EL (cell line): Measurements from ENCODE around the gene HAO1.
"Not testable (repeated sequence)": the region's sequence is repeated elsewhere in the genome, so short reads cannot be mapped to it uniquely, and the experiment has no call there.

ENCODE experiments used
- DNase-seq: peaks from one replicate; pipeline ENCODE4 v3.0.0-alpha.2; 2016

The HAO1 gene

DNA sequence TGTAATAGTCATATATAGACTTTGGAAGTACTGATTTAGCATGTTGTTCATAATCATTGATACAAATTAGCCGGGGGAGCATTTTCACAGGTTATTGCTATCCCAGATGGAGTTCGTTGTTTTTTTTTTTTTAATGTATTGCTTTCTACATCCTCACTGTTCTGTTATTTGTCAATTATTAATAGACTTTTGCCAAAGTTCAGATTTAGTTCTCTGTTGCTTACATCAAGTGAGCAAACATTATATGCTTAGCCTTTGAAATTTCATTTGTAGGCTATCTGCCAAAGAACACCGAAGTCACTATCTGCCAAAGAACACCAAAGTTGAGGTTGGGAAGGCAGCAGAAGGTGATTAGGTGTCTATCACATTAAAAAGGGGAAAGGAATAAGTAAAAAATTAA lies at the start of gene HAO1:
Gene HAO1 (minus strand): TSS at position 118 of the 400 bp plus-strand sequence. CDS start 36 bp downstream, at position 82.
- DNase-seq, result no peak

DNA sequence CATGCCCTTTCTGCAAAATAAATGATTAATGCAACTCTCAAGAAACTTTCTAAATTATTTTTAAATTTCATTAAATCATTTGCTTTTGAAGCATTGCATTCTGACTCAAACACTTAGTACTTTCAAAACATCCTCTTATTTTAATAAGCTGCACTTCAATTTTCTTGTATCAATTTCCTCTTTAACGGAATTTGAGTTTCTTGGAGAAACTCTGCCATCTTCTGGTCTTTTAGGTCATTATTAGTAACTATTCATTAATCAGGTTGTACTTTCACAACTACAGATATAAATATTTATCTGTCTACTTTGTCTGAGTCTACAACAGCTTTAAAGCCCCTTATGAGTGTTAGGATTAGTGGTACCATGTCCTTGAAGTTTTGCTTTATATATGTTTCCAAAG lies 49.1 kb upstream of the HAO1 start:
- no peak for DNase-seq

DNA sequence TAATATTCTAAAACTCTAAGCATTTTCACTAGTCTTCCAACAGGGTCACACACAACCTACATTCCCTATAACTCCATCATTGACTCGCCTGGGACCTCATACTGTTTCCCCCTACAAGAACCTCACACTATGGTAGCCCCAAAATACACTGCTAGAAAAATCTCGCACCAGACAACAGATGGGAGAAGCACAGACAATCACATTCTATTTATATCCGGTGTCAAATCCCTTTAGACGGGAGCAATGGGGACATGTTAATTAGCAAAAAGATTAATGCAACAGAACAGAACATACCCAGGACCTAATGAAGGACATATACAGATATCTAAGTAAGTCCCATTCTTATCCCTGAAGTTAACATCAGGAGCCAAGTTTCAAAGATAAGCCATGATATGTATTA lies 45.7 kb upstream of the HAO1 start:
- DNase-seq, result no peak

DNA sequence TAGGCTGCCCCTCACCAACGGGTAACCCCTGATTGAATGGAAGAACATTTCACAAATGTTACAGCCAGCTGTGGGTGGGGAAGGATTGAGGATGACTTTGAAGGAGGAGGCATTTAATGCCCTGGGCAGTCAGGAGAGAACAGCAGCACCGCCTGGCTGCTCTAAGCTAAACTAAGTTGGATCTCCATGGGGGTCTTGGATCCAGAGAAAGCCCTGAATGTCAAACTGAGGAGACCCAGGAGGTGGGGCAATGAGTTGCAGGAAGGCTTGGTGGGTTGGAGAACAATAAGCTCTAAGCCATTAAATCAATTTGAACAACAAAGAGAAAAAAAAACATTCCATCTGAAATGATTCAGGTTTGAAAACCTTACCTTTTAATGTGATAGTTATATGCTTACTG lies 43.9 kb upstream of the HAO1 start:
- DNase-seq, result no peak

DNA sequence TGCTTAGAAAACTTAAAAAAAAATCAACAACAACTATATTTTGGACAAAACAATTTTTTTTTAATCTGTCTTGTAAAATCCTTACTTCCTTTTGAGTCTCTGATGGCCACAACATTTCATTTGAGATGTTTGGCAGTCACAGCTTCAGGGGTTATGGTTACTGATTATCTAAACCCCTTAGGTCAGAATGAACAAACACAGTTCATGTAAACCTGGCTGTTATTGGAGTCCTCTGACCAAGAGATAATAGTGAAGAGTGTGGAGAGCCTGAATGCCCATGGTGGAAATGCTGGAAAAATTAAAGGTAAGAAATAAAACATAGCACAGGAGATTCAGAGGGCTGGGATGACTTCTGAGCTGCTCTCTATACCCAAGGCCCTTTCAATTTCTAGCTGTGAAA lies 41.1 kb upstream of the HAO1 start:
- no peak for DNase-seq

DNA sequence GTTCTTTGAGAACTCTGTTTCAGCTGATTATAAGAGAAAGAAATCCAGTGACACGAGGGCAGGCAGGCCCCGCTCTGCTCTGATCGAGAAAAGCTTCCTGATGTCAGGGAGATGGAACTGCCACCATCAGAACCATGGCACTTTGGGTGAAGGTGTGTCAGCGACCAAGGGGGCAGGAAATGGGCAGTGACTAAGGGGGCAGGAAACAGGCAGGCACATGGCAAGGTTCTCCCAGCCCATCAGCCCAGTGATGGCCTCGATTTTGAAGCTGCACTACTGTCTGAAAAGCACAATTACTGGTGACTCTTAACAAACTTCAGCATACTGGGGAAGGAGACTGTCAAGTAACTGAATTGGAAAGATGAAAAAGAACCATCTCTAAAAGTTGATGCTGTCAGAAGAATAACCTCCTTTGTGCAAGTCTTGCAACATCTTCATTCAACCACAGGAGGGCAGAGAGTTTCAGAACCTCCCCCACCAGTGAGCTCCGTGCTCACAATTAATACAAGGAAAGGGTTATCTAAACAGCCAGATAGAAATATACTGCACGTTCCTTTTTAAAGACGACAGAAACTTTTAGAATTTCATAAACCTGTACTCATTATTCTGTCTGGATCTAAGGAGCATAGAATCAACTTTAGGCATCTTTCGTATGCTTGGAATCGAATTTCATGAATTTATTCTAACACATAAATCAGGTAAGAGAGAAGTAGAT lies 40.2 kb upstream of the HAO1 start:
- peak; percentile 39 for DNase-seq

DNA sequence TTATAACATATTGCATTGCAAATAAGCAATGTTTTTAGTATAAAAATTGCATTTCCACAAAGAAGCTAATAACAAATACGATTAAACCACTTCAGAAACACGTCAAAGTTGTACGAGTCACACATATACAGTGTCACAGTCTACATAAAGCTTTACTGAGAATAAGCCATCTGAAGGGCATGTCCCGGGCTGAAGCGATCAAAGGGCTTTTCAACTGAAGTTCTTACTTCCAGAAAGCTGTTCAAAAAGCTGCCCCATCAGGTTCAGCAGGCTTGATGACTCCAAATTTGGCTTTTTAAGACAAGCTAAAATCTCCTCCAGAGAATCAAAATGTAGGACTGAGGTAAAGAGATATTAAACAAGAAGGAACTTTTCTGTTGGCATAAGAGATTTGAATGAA lies 37.5 kb upstream of the HAO1 start:
- no peak for DNase-seq

DNA sequence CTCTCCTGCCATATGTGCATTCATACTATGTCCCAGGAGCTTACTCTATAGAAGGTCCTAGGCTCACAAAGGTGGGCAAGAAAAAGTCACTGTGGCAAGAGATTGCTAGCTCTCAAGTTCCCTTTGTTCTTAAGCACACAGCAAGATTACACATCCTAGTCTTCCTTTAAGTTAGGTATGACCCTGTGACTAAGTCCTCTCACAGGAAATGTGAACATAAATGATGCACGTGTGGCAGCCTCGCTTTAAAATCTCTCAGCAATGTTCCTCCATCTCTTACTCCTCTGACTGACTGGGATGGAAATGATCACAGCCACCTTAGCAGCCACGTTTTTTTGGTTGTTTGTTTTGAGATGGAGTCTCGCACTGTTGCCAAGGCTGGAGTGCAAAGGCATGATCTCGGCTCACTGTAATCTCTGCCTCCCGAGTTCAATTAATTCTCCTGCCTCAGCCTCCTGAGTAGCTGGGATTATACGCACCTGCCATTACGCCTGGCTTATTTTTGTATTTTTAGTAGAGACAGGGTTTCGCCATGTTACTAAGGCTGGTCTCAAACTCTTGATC lies 35.7 kb upstream of the HAO1 start:
- DNase-seq, result no peak

DNA sequence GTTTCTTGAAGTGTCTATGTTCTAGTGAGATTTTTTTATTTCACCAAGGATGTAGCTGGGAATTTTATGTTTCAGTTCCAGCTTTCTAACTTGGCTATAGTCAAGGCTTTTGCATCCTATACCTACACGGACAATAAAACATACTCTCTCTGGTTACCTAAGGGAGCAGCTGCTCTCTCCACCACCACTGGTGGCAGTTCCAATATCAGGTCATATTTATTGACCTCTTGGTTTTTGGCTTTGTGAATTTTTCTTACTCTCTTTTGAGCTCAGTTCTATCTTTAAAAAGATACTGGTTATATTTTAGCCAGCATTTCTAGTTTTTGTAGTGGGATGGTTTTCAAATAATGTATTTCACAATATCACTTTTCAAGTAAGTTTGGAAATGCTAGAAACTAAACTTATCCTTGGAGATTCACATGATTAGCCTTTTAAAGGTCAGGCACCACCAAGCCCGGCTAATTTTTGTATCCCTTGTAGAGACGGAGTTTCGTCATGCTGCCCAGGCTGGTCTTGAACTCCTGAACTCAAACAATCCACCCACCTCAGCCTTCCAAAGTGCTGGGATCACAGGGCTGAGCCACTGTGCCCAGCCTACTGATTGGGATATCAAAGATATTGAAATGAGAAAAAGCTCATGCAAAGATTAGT lies 34.7 kb upstream of the HAO1 start:
- DNase-seq, result no peak

DNA sequence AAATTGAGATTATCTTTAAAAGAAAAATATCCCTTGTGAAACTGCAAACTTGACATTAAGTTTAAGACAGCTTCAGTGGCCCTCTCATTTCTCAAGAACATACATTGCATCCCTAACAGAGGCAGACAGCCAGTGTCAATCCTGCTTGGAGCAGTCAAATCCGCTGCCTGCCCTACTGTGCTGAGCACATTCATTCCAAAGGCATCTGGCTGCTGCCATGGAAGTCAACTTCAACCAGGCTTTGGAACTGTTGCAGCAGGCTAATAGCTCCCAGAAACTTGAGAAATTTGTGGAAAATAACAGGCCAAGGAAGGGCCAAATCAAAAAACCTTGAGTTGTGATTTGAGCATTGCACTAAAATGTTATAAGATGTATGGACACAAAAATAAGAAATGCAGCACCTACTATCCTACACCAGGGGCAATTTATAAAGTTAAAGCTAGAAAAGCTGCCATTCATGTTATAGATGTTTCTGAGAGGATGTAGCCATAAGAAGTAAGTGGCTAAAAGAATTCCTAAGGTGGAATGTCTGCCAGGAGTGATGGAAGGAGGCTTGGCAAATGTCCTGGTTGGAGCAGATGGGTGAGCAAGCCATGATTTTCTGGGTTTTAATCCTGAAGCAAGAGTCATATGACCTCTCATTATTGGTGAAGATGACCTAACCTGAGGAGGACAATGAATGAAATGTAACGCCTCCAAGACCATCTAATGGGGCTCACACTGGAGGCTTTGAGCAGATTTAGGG lies 31.4 kb upstream of the HAO1 start:
- no peak for DNase-seq

DNA sequence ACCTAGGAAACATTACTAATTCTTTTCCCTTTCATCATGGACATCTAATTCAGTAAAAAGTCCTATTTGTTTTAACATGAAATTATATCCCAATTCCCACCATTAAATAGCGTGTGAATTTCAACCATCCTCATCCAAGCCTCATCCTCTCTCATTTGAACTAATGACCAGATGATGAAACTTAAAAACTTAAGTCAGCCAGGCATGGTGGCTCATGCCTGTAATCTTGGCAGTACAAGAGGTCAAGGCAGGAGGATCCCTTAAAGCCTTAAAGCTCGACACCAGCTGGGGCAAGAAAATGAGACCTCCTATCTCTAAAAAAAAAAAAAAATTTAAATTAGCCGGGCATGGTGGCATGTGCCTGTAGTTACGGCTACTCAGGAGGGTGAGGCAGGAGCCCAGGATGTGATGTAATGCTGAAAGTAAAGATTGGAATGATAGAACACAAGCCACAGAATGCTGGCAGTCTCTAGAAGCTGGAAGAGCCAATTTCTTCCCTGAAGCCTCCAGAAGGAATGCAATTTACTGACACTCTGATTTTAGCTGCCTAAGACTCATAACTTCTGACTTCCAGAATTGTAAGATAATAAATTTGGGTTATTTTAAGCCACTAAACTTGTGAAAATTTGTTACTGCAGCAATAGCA lies 27.1 kb upstream of the HAO1 start:
- peak; percentile 81 for DNase-seq

DNA sequence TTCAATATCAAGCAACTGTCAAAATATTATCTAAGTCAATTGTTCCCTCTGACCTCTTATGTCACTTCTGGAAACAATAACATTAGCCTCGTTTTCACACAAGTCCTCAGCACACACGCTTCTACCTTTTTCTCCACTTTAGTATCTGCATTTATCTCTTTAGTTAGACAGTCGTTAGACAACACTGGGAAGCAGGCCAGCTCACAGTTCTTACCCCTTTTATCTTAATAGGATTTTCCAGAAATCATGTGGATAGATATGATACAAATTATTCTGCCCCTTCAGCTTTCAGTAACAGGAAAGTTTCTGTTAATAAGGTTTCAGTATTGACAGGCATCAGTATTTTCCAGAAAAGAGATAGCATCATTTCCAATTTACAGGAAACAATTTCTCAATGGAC lies 25.9 kb upstream of the HAO1 start:
- DNase-seq, result no peak

DNA sequence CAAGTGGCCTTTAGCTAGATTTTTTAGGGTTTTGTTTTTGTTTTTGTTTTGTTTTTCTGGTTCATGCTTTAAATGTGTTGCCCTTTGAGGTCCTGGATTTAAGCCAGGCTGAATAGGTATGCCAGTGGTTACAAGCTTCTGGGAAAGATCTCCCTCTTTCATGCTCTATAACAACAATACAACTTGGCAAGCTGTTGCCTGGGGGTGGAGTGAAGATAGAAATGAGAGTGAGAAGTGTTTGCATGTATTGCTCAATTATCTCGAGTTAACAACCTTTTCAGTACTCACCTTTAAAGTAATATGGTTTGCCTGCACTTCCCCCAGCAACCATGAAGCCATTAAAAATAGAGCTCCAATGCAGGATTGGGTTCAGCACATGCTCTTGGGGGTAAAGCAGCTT lies 19.2 kb upstream of the HAO1 start:
- no peak for DNase-seq

DNA sequence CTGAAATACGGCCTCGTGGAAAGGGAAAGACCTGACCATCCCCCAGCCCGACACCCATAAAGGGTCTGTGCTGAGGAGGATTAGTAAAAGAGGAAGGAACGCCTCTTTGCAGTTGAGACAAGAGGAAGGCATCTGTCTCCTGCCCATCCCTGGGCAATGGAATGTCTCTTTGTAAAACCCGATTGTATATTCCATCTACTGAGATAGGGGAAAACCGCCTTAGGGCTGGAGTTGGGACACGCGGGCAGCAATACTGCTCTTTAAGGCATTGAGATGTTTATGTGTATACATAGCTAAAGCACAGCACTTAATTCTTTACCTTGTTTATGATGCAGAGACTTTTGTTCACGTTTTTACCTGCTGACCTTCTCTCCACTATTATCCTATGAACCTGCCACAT lies 16.3 kb upstream of the HAO1 start:
- not testable (repeated sequence) for DNase-seq

DNA sequence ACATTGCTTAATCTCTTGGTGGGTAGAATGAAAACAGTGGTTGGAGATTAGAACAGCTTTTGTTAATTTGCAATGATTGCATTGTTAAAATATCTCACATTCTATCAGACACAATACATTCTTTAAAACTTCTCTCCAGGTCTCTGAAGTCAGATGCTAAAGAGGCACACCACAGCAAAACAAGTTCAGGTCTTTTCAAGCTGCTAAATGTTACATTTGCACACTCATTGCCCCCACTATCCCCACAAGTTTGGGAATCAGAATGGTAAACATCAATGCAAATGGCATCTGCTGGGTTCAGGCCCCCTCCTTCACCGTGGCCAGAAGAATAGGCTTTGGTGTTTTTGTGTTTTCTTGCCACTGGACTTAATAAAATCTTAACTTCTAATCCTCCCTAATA lies 10.1 kb upstream of the HAO1 start:
- no peak for DNase-seq

DNA sequence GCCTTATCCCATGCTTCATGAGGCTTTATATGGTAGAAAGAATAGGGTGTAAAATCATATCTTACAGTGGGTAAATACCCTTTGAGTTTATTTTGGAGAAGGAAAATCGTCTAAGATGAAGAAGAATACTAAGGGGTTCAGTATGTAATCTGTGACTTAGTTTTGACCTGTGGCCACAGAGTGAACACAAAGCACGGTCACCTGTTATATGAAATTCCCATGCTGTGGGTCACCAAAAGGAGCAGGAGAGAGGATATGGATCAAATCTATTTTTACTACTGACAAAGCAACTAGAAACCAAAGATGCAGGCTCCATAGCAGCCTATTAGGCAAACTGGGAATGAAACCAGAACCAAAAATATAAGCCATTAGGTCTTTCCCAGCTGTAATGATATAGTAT lies 3.6 kb upstream of the HAO1 start:
- no peak for DNase-seq

DNA sequence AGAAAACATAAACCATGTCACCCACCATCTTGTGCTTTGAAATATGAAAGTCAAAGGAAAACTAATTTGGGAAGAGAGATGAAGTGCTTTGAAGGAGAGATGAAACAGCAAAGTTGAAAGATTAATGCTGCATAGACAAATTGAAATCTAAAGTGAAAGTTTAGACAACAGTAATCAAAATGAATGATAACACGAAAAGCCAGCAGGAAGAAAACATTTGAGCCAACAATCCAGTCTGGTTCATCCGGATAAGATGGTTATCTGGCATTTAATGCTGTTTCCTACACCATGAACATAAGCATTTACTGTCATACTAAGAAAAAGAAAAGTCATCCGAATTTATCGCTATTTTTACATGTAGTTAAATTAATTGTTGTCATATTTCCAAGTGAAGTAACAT lies 595 bp downstream of the HAO1 start:
- DNase-seq, result no peak

DNA sequence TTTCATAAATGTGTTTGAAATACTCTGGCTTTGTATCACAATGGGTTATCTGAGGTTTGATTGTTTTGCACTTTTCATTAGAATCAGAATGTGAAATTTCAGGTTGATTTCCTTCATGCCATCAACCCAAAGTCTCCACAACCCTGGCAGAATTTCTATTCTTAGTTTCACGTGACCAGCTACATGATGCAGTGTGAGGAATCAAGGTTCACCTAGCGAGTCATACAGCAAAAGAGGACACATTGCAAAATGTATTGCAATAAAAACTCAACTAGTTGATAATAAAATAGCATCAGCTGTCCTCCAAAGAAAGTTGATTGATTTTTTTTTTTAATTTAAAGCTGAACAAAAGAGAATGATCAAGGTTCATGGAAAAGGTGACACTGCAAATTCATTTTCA lies 2.2 kb downstream of the HAO1 start:
- DNase-seq, result no peak

DNA sequence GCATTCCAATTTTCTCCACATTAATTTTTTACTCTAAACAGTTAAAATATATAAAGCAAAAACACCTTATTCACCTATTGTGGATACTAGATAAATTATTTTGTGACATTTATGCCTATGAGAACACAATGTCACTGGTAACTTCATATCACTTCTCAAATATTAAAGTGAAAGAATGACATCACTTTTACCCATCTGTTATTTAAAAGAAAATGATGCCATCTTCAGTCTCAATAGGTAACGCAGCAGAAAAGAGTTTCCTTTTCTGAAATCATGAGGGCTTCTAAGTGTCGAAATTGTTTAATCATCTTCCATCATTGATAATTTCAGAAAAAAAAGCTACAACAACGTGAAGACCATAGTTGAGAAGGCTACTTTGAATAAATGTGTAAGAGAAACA lies 2.9 kb downstream of the HAO1 start:
- no peak for DNase-seq

DNA sequence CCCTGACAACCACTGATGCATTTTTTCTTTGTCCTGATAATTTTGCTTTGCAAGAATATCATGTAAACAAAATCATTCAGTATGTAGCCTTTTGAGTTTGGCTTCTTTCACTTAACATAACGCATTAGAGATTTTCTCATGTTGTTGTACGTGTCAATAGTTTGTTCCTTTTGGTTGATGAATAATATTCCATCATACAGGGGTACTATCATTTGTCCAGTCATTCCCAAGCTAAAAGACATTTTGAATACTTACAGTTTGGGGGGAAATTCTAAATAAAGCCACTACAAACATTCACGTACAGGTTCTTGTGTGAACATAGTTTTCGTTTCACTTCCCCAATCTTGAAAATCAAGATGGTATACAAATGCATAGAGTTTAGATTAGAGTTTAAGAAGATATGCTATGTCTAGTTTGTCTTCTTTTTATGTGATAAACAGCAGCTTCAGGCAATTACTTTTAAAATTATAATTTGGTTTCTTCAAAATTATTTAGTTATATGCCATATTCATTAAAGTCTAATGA lies 5.2 kb downstream of the HAO1 start:
- no peak for DNase-seq

DNA sequence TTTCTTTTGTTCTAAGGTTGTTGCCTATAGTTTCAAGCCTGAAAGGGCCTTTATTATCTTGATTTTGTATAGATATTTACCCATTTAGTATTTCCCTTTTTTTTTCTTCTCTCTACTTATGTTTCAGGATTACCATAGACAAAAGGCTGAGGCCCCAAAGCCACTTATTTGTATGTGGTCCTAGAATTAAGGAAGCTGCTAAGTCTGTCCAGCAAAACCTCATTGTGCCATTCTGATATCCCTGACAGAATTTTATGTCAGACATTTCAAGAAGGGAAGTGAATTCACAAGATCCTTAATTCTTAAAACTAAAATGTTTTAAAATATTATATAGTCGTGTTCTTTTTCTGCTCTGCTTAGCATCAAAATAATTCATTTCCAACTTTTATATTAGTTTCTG lies 6.9 kb downstream of the HAO1 start:
- DNase-seq, result no peak

DNA sequence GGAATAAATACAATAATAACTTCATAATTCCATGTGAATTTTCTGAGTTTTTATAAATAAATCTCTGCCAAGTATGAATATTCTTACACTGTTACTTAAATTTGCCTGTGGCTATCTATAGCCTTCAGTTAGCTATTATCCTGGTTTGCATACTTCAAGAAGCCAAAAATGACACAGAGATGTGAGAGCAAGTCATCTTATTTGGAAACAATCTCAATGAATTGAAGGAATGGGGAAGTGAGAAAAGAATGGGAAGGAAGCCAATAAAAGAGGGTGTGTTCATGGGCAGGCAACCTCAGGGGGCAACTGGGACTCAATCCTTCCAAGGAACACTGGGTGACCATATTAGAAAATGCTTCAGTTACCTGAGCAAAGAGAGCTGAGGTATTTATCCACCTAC lies 9.9 kb downstream of the HAO1 start:
- DNase-seq, result no peak

DNA sequence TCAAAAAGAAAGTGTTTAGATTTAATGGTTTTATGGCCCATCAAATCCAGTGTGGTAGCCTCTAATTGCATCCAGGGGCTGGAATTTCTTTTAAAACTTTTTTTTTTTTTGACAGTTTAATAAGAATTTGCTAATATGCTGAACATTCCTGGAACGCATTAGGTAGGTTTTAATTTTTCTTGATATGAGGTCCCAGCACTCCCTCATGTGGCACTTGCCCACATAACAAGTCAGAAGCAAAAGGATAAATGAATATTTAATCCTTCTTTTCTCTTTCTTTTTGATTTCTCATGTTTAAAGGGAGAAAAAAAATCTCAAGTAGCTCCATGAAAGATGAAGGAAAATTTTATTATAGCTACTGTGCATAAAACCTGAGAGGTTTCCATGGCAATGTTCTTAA lies 13.5 kb downstream of the HAO1 start:
- peak; percentile 39 for DNase-seq
